ENCODE measurements around the gene MYL11. TPM values are rescaled to one million over a fixed set of nuclear protein-coding genes. Genes with fewer than 3 reads are reported as not detected.
A peak's percentile ranks its signal among the peaks of the same experiment; 100 is the strongest.
"Not testable (repeated sequence)": the region's sequence is repeated elsewhere in the genome, so short reads cannot be mapped to it uniquely, and the experiment has no call there.

The MYL11 gene, protein sequence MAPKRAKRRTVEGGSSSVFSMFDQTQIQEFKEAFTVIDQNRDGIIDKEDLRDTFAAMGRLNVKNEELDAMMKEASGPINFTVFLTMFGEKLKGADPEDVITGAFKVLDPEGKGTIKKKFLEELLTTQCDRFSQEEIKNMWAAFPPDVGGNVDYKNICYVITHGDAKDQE
- not detected in 2 replicates for total RNA-seq

DNA sequence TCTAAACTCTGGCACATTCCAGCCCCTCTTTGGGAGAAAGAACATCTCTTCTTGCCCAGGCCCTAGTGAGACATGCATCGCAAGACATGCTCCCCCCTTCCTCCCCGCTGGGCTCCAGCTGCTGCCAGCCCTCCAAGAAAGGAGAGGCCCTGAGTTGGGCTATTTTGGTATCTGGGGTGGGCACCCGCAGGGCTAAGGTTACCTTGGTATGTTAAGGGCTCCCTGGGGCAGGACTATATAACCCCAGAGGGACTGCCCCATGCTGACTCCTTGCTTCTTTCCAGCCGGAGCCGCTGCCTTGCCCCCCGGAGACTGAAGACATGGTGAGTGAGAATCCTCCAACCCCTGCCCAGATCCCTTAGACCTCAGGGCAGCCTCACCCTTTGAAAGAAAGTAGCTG, at the start of gene MYL11:
Gene MYL11, plus strand, starts transcription at position 265 of the 400 bp plus-strand sequence. Its CDS starts 56 bp downstream, at position 321.
- Histone ChIP-seq H3K36me3 (ENCODE audit: control insufficient read depth, insufficient read depth, low read length) (no peaks in the 10 kb centered on the region), H3K27me3 (ENCODE audit: control insufficient read depth, insufficient read depth, low read length) (no peaks in the 10 kb centered on the region), H3K4me3 (ENCODE audit: low read depth, low read length) (no peak within 1 kb of the TSS)
- FAIRE-seq, result no peak
- no peak for DNase-seq (ENCODE audit: low read depth)
- TF ChIP-seq, protein P1, sequence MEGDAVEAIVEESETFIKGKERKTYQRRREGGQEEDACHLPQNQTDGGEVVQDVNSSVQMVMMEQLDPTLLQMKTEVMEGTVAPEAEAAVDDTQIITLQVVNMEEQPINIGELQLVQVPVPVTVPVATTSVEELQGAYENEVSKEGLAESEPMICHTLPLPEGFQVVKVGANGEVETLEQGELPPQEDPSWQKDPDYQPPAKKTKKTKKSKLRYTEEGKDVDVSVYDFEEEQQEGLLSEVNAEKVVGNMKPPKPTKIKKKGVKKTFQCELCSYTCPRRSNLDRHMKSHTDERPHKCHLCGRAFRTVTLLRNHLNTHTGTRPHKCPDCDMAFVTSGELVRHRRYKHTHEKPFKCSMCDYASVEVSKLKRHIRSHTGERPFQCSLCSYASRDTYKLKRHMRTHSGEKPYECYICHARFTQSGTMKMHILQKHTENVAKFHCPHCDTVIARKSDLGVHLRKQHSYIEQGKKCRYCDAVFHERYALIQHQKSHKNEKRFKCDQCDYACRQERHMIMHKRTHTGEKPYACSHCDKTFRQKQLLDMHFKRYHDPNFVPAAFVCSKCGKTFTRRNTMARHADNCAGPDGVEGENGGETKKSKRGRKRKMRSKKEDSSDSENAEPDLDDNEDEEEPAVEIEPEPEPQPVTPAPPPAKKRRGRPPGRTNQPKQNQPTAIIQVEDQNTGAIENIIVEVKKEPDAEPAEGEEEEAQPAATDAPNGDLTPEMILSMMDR (IDR thresholded peaks at IDR 0.05; ENCODE audit: insufficient read depth, low read length, severe bottlenecking), result no peak

DNA sequence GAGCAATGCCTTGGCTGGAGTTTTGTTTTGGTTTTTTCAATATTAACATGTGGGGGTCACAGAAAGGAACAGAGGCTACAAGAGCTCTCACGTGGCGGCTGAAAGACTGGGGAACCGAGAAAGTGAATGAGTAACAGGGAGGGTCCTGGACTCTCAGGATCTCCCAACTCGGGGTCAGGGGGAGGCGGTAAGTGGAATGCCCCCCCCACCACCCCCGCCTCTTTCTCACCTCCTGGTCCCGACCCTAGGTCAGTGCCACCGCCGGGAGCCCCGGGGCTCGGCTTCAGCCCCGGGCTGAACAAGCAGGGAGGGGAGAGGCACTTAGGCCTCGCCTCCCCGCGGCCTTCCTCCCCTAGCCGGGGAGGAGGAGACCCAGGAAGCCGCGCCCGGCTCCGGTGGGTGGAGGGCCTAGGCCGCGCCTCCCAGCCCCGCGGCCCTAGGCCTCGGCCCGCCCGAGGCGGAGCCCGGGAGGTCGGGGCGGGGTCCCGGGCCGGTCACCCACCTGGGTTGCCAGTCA, 40.1 kb upstream of the MYL11 start:
- peak overlapping the region; percentile 62 for H3K4me3 ChIP-seq (ENCODE audit: low read depth, low read length)
- not testable (repeated sequence) for H3K27me3 ChIP-seq (ENCODE audit: control insufficient read depth, insufficient read depth, low read length); FAIRE-seq; H3K36me3 ChIP-seq (ENCODE audit: control insufficient read depth, insufficient read depth, low read length)
- peak; percentile 55 for DNase-seq (ENCODE audit: low read depth)

DNA sequence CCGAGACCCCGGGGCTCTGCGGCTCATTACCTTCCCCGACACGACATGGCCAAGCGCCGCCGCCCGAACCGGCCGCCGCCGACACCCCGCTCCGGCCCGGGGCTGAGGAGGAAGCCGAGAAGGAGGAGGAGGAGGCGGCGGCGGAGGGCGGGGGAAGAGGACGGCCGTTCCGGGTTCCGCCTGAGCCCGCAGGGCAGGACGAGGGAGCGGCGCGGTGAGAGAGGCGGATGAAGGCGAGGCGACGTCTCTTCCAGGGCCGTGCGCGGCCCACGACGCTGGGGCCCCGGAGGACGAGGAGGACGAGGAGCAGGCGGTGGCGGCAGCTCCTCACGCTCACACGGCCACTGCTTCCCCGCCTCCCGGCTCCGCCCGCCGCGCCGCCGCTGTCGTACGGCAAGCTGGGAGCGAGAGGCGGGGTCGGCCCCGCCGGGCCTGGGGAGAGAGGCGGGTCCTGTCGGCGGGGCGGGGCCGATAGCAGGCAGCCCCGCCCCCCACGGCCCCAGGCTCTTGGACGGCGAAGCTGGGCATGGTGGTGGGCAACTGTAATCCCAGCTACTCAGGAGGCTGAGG, 39.5 kb upstream of the MYL11 start:
- H3K36me3 ChIP-seq (ENCODE audit: control insufficient read depth, insufficient read depth, low read length); FAIRE-seq: not testable (repeated sequence)
- peak; percentile 57 for DNase-seq (ENCODE audit: low read depth)

DNA sequence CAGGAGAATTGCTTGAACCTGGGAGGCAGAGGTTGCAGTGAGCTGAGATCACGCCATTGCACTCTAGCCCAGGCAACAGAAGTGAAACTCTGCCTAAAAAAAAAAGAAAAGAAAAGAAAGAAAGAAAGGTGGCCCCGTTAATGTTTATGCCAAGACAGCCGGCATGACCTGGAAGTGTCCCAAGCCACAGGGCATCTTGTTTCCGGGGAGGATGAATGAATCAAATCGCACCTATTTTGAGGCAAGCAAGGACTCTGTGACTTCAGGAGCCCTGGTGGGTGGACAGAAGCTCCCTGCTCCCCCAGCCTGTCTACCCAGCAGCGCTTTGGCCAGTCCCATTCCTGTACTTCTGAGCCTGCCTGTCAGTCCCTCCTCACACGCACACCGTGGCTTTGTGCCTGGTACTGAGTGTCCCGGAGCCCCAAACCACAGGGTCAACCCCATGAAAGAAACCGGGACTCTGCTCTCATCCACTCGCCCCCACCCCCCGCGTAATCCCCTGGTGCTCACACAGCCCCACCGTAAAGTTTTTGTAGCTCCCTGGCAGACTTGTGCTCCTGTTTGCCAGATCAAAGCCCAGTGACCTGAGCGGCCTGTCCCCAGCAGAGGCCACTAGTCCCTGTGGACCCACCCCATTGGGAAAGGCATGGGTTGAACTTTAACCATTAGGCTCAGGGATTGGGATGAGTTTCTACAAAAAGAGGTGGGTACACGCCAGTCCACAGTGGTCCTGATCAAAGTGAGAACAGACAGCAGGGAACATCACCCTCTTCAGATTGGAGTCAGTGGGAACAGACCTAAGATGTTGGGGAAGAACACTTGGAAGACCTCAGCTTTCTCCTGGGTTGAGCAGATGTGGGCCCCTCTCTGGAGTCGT, 38.8 kb upstream of the MYL11 start:
- FAIRE-seq, result no peak
- Histone ChIP-seq H3K4me3 (ENCODE audit: low read depth, low read length) (peak overlapping the region; percentile 62), H3K36me3 (ENCODE audit: control insufficient read depth, insufficient read depth, low read length) (no peaks in the 10 kb centered on the region), H3K27me3 (ENCODE audit: control insufficient read depth, insufficient read depth, low read length) (no peaks in the 10 kb centered on the region)
- peak; percentile 37 for DNase-seq (ENCODE audit: low read depth)
- TF ChIP-seq, protein P1 (IDR thresholded peaks at IDR 0.05; ENCODE audit: insufficient read depth, low read length, severe bottlenecking), result no peak

More for the DNA sequence above, 39.5 kb upstream of the MYL11 start:
- H3K27me3 ChIP-seq (ENCODE audit: control insufficient read depth, insufficient read depth, low read length), result not testable (repeated sequence)
- H3K4me3 ChIP-seq (ENCODE audit: low read depth, low read length), result peak overlapping the region; percentile 62

DNA sequence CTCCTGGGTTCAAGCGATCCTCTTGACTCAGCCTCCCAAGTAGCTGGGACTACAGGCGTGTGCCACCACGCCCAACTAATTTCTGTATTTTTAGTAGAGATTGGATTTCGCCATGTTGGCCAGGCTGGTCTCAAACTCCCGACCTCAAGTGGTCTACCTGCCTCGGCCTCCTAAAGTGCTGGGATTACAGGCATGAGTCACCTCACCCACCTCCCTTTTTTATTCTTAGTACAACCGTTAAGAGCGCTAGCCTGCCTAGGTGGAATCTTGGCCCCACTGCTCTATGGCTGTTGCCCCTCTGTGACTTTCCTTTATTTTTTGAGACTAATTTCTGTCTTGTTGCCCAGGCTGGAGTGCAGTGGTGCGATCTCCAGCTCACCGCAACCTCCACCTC, 36.6 kb upstream of the MYL11 start:
- not testable (repeated sequence) for DNase-seq (ENCODE audit: low read depth); H3K36me3 ChIP-seq (ENCODE audit: control insufficient read depth, insufficient read depth, low read length); H3K4me3 ChIP-seq (ENCODE audit: low read depth, low read length); FAIRE-seq; H3K27me3 ChIP-seq (ENCODE audit: control insufficient read depth, insufficient read depth, low read length)

DNA sequence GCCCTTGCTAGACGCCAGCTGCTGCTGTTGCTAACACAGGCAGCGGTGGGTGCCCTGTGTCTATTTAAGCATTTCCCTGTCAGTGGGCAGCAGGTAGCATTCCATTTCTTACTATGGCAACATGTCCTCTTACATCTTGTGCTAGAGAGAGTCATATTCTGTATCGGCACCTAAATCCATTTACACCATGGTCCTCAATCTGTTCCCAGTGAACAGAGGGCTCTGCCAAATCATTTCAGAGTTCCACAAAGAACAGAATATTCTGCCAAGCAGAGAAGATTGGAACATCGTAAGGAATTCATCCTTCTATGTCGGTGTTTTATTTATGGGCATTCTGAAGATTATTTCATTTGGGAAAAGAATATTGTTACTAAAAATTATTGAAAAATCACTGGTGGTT, 35.9 kb upstream of the MYL11 start:
- not testable (repeated sequence) for H3K36me3 ChIP-seq (ENCODE audit: control insufficient read depth, insufficient read depth, low read length); FAIRE-seq; DNase-seq (ENCODE audit: low read depth); H3K4me3 ChIP-seq (ENCODE audit: low read depth, low read length); H3K27me3 ChIP-seq (ENCODE audit: control insufficient read depth, insufficient read depth, low read length)

DNA sequence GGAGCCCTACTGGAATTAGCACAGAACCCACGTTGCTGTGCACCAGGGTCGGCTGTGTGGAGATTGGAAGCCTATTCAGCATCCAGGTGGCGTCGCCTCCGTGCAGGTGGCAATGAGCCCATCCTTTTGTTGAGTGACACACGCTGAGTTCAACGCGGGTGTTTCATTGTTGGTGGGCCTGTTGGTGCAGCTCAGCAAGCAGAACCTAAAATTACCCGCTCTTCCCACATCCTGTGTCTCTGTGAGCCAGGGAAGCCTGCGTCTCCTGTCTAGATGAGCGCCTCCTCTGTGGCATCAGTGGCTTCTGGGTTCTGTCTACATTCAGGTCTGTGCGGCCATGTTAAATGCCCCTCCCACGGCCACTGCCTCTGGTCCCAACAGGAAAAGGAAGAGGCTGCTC, 34.0 kb upstream of the MYL11 start:
- TF ChIP-seq, protein P1 (IDR thresholded peaks at IDR 0.05; ENCODE audit: insufficient read depth, low read length, severe bottlenecking), result no peak
- FAIRE-seq (no peak), DNase-seq (ENCODE audit: low read depth) (no peak)
- Histone ChIP-seq H3K27me3 (ENCODE audit: control insufficient read depth, insufficient read depth, low read length) (no peaks in the 10 kb centered on the region), H3K36me3 (ENCODE audit: control insufficient read depth, insufficient read depth, low read length) (no peaks in the 10 kb centered on the region), H3K4me3 (ENCODE audit: low read depth, low read length) (no peak overlapping the region)

DNA sequence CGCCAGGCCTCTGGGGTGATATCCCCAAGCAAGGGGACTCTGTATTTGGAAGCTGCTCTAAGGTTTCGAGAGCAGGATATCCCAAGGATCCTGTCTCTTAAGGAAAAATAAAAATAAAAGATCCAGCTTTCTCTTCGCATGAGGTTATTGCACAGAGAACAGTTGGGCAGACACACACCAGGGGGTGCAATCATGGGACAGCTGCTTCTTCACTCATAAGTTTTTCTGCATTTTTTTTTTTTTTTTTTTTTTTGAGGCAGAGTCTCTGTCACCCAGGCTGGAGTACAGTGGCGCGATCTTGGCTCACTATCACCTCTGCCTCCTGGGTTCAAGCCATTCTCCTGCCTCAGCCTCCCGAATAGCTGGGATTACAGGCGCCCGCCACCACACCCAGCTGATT, 32.6 kb upstream of the MYL11 start:
- H3K36me3 ChIP-seq (ENCODE audit: control insufficient read depth, insufficient read depth, low read length); H3K27me3 ChIP-seq (ENCODE audit: control insufficient read depth, insufficient read depth, low read length); DNase-seq (ENCODE audit: low read depth); H3K4me3 ChIP-seq (ENCODE audit: low read depth, low read length); FAIRE-seq: not testable (repeated sequence)
